Activated effector memory CD4-positive, alpha-beta T cell treated with Interleukin-2 at 50 U/mL for 16 hours (primary cell): ENCODE measurements around the gene FGL2.
"Not testable (repeated sequence)": the region's sequence is repeated elsewhere in the genome, so short reads cannot be mapped to it uniquely, and the experiment has no call there.

Experiments
- DNase-seq: peaks from one replicate; pipeline ENCODE4 v3.0.0-alpha.2; 2020

The FGL2 gene

GRCh38 chr7:77154917-77155464 is 44.6 kb downstream of the FGL2 start:
- not testable (repeated sequence) for DNase-seq

- not testable (repeated sequence) for DNase-seq
These were observed 47.4 kb downstream of the FGL2 start for GRCh38 chr7:77152232-77152631.
